ENCODE data around the gene PELI2. TPM values are rescaled to one million over a fixed set of nuclear protein-coding genes. Genes with fewer than 3 reads are reported as not detected.

The PELI2 gene
- total RNA-seq, 2 donors from 2014 or later, result 31.6 to 41.8 TPM

DNA sequence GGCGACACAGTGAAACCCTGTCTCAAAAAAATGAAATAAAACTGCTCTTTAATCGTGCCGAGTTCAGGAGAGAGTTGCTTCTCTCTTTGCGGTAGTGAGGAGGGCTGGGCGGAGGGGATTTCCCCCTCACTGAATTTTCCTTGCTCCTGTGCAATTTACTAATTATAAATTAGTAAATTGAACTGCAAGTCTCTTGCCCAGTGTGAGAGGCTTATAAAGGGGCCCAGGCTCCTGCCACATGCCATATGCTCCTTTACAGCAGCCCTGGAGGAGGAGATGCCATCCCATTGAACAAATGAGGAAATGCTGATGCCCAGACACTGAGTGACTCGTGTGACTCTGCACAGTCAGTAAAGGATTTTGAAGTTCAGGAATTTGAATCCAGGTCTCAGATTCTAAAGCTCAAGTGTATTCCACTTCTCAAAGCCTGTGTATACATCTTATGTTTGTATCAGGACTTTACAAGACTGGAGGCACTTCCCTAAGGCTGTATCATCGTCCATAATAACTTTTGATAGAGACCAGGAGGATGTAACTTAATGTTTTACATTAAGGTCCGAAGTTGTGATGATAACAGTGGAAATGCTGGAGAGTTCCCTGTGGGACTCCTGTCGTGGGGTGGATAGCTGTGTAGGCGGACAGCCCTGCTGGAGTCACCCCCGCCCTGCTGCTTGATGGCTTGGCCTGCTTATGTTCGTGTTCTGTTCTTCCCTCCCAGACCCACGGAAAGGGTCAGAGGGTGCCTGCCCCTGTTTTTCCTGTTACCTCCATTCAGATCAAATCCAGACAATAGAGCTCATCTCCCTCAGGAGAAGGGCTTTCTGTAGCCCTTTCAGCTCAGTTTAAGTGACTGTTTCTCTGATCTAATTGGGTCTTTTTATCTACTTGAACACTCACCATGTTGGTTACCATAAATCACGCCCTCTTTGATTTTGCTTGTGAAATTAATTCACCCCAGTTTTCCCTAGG is 13.9 kb downstream of the PELI2 start:
- no peak for ATAC-seq
- H3K4me3 ChIP-seq, result no peak overlapping the region
- TF ChIP-seq CTCF (IDR thresholded peaks at IDR 0.05) (no peak), POLR2A (IDR thresholded peaks at IDR 0.05) (no peak)
- peaks cover 92% of the 10 kb centered on the region for H3K4me1 ChIP-seq
- no peak for DNase-seq
- no peaks in the 10 kb centered on the region for H3K36me3 ChIP-seq (replicated peaks in 1 of 2; ENCODE audit: insufficient read depth in 1 of 2, low read depth in 2 of 2)
- H3K9me3 ChIP-seq, result no peaks in the 10 kb centered on the region
- WGBS, 2 donors, result 46 to 53% methylated on average over 14 of the region's 14 CpGs
- H3K27ac ChIP-seq, result peak overlapping the region; percentile 63 to 97 (median 76)
- H3K27me3 ChIP-seq, result no peaks in the 10 kb centered on the region
- intact Hi-C loops (cut with DNase I), result no loop called here

- Histone ChIP-seq H3K27ac (peak overlapping the region; percentile 56 to 97 (median 76)), H3K4me3 (no peak overlapping the region), H3K9me3 (no peaks in the 10 kb centered on the region), H3K4me1 (peaks cover 91% of the 10 kb centered on the region), H3K36me3 (replicated peaks in 1 of 2; ENCODE audit: insufficient read depth in 1 of 2, low read depth in 2 of 2) (no peaks in the 10 kb centered on the region), H3K27me3 (no peaks in the 10 kb centered on the region)
- intact Hi-C loops (cut with DNase I), result no loop called here
- DNase-seq (peak; percentile 56 to 79 (median 71)), ATAC-seq (peak; percentile 72)
- TF ChIP-seq CTCF (IDR thresholded peaks at IDR 0.05), result no peak
- peak; percentile 31 to 76 (median 56) for TF ChIP-seq POLR2A (IDR thresholded peaks at IDR 0.05)
- 38 to 47% methylated on average over 4 of the region's 4 CpGs for WGBS, 2 donors
Measured at GRCh38 chr14:56133547-56133946, 15.3 kb downstream of the PELI2 start.

DNA sequence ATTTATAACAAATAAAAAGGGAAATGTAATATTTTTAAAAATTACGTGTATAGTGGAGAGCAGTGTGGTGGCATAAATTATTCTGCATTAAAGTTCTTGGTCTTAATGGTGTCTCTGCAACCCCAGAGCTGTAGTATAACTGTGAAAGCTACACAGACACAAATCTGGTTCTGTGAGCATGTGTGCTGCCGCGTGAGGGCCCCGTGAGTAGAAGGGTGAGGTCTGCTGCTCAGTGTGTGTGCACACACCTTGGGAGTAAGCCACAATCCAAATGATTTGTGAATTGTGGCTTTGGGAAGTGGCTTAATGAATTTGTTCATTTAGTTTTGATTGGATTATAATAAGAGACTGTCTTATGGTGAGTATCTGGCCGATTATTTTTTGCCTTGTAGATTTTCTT is 16.8 kb downstream of the PELI2 start:
- peaks cover 91% of the 10 kb centered on the region for H3K4me1 ChIP-seq
- DNase-seq (peak; percentile 70 to 88 (median 82)), ATAC-seq (peak; percentile 70)

GRCh38 chr14:56135668-56136067 is 17.5 kb downstream of the PELI2 start:
- no peaks in the 10 kb centered on the region for H3K27me3 ChIP-seq
- H3K36me3 ChIP-seq (replicated peaks in 1 of 2; ENCODE audit: insufficient read depth in 1 of 2, low read depth in 2 of 2), result no peaks in the 10 kb centered on the region
- intact Hi-C loops (cut with DNase I), result no loop called here
- peaks cover 94% of the 10 kb centered on the region for H3K4me1 ChIP-seq
- ATAC-seq, result no peak
- H3K27ac ChIP-seq, result peak overlapping the region; percentile 22 to 97 (median 76)
- 24 to 31% methylated on average over 1 of the region's 1 CpG for WGBS, 2 donors
- no peak overlapping the region for H3K4me3 ChIP-seq
- DNase-seq, result no peak
- TF ChIP-seq CTCF (IDR thresholded peaks at IDR 0.05), result no peak
- no peak for TF ChIP-seq POLR2A (IDR thresholded peaks at IDR 0.05)
- no peaks in the 10 kb centered on the region for H3K9me3 ChIP-seq

More for the DNA sequence above, 16.8 kb downstream of the PELI2 start:
- Histone ChIP-seq H3K9me3 (no peaks in the 10 kb centered on the region), H3K27ac (peak overlapping the region; percentile 22 to 97 (median 76)), H3K4me3 (no peak overlapping the region), H3K27me3 (no peaks in the 10 kb centered on the region), H3K36me3 (replicated peaks in 1 of 2; ENCODE audit: insufficient read depth in 1 of 2, low read depth in 2 of 2) (no peaks in the 10 kb centered on the region)
- WGBS, 2 donors, result 35 to 45% methylated on average over 5 of the region's 5 CpGs
- intact Hi-C loops (cut with DNase I), result no loop called here
- TF ChIP-seq POLR2A (IDR thresholded peaks at IDR 0.05) (no peak), CTCF (IDR thresholded peaks at IDR 0.05) (peak in 2 of 7 experiments; percentile 10 to 21)
